ENCODE results near the gene INPP5J. TPM values are rescaled to one million over a fixed set of nuclear protein-coding genes. Genes with fewer than 3 reads are reported as not detected.
"Not testable (repeated sequence)": the region's sequence is repeated elsewhere in the genome, so short reads cannot be mapped to it uniquely, and the experiment has no call there.

INPP5J gene
- total RNA-seq, 1 experiment from 2014 or later: 6.2 TPM

DNA sequence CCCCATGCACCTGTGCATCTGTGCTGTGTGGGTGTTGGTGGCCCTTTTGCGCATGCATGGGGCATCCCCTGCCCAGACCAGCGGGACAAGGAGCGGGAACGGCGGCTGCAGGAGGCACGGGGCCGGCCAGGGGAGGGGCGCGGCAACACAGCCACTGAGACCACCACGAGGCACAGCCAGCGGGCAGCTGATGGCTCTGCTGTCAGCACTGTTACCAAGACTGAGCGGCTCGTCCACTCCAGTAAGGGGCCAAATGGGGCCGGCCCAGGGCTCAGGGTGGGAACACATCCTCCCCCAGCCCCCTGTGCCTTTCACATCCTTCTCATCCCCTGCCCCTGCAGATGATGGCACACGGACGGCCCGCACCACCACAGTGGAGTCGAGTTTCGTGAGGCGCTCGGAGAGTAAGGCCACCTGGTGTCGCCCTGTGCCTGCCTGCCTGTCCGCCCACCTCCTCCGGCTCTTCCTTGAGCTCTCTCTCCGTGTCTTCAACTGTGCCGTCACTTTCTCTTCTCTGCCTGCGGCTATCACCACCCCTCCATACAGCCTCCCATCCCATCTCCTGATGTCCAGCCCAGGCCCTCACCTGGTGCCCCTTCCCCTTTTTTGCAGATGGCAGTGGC, 26.0 kb upstream of the INPP5J start:
- Mint-ChIP-seq H3K27ac (no peak overlapping the region), H3K36me3 (no peaks in the 10 kb centered on the region; the same call in 1 of the 2 replicates), H3K4me3 (no peak overlapping the region), H3K4me1 (peaks cover 17% of the 10 kb centered on the region), H3K9me3 (no peaks in the 10 kb centered on the region), H3K27me3 (ENCODE audit: low read depth) (peaks cover 4% of the 10 kb centered on the region; the same call in 1 of the 2 replicates)
- ChIA-PET POLR2A (interaction anchor here (4.0 kb wide), 1 partner anchor 12 kb away, joined by 19 read pairs; no protein-coding TSS in a partner anchor), CTCF (interaction anchor here (0.6 to 21.8 kb wide), 17 partner anchors 9 to 216 kb away, joined by 3 to 363 read pairs (median 5); partner anchors contain the start of genes MORC2, PIK3IP1, RNF185 and SELENOM)
- peak; percentile 86 for TF ChIP-seq PRDM15 (CRISPR knock-in tag; IDR thresholded peaks at IDR 0.05)
- TF ChIP-seq, protein P1, sequence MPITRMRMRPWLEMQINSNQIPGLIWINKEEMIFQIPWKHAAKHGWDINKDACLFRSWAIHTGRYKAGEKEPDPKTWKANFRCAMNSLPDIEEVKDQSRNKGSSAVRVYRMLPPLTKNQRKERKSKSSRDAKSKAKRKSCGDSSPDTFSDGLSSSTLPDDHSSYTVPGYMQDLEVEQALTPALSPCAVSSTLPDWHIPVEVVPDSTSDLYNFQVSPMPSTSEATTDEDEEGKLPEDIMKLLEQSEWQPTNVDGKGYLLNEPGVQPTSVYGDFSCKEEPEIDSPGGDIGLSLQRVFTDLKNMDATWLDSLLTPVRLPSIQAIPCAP (CRISPR knock-in tag; IDR thresholded peaks at IDR 0.05): 0 out of 2 replicates have a peak, but pooled peaks have one; percentile 33
- TF ChIP-seq IRF2 (CRISPR knock-in tag; IDR thresholded peaks at IDR 0.05; ENCODE audit: borderline replicate concordance, low read depth): no peak
- peak; percentile 48 for ATAC-seq
- peak; percentile 46 for DNase-seq (ENCODE audit: low spot score)

DNA sequence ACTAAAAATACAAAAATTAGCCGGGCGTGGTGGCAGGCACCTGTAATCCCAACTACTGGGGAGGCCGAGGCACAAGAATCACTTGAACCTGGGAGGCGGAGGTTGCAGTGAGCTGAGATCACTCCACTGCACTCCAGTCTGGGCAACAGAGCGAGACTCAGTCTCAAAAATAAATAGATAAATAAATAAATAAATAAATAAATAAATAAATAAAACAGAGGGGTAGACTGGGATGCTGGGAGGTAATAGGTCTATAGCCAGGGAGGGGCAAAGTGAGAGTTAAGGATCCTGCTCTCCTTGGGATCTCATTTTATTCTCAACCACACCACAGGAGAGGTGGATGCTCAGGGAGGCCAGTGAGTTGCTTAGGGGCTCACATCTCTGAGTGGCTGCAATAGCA, 25.2 kb upstream of the INPP5J start:
- CTCF ChIA-PET: interaction anchor here (0.6 to 21.8 kb wide), 16 partner anchors 8 to 215 kb away, joined by 3 to 363 read pairs (median 5); partner anchors contain the start of genes MORC2, PIK3IP1, RNF185 and SELENOM
- H3K27ac Mint-ChIP-seq; H3K4me3 Mint-ChIP-seq; ATAC-seq; H3K9me3 Mint-ChIP-seq; H3K36me3 Mint-ChIP-seq; H3K27me3 Mint-ChIP-seq (ENCODE audit: low read depth); DNase-seq (ENCODE audit: low spot score): not testable (repeated sequence)
- H3K4me1 Mint-ChIP-seq: peaks cover 17% of the 10 kb centered on the region
- POLR2A ChIA-PET: interaction anchor here (4.0 kb wide), 1 partner anchor 13 kb away, joined by 19 read pairs; no protein-coding TSS in a partner anchor

- Mint-ChIP-seq H3K27me3 (ENCODE audit: low read depth) (peaks cover 5% of the 10 kb centered on the region; the same call in 1 of the 2 replicates), H3K36me3 (no peaks in the 10 kb centered on the region; the same call in 1 of the 2 replicates), H3K9me3 (no peaks in the 10 kb centered on the region), H3K4me1 (peaks cover 17% of the 10 kb centered on the region), H3K27ac (no peak overlapping the region), H3K4me3 (peak overlapping the region; percentile 65)
- TF ChIP-seq, protein P1 (CRISPR knock-in tag; IDR thresholded peaks at IDR 0.05): no peak
- no peak for TF ChIP-seq HMGXB4 (CRISPR knock-in tag; IDR thresholded peaks at IDR 0.05)
- TF ChIP-seq ZNF416 (CRISPR knock-in tag; IDR thresholded peaks at IDR 0.05): 0 out of 2 replicates have a peak, but pooled peaks have one; percentile 36
- POLR2A ChIA-PET: interaction anchor here (0.5 to 4.0 kb wide), 4 partner anchors 13 to 206 kb away, joined by 3 to 19 read pairs (median 4); partner anchors contain the start of gene SMTN
- no peak for DNase-seq (ENCODE audit: low spot score)
- no peak for ATAC-seq
- CTCF ChIA-PET: interaction anchor here (0.7 to 21.8 kb wide), 12 partner anchors 8 to 130 kb away, joined by 3 to 363 read pairs (median 5); partner anchors contain the start of genes MORC2, PLA2G3, RNF185 and SELENOM
Observed at GRCh38 chr22:31097941-31098631, 24.7 kb upstream of the INPP5J start.

- POLR2A ChIA-PET: interaction anchor here (0.5 to 4.0 kb wide), 6 partner anchors 9 to 205 kb away, joined by 3 to 19 read pairs (median 4); partner anchors contain the start of genes SELENOM and SMTN
- Mint-ChIP-seq H3K4me1 (peaks cover 17% of the 10 kb centered on the region), H3K4me3 (peak overlapping the region; percentile 65), H3K27me3 (ENCODE audit: low read depth) (peaks cover 5% of the 10 kb centered on the region; the same call in 1 of the 2 replicates), H3K36me3 (no peaks in the 10 kb centered on the region; the same call in 1 of the 2 replicates), H3K27ac (no peak overlapping the region), H3K9me3 (no peaks in the 10 kb centered on the region)
- CTCF ChIA-PET: interaction anchor here (0.7 to 21.8 kb wide), 15 partner anchors 7 to 532 kb away, joined by 3 to 363 read pairs (median 5); partner anchors contain the start of genes MORC2, PLA2G3, RNF185 and SELENOM
- peak; percentile 90 for ATAC-seq
- TF ChIP-seq, protein P2, sequence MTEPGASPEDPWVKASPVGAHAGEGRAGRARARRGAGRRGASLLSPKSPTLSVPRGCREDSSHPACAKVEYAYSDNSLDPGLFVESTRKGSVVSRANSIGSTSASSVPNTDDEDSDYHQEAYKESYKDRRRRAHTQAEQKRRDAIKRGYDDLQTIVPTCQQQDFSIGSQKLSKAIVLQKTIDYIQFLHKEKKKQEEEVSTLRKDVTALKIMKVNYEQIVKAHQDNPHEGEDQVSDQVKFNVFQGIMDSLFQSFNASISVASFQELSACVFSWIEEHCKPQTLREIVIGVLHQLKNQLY (CRISPR knock-in tag; IDR thresholded peaks at IDR 0.05): no peak
- TF ChIP-seq, protein P3, sequence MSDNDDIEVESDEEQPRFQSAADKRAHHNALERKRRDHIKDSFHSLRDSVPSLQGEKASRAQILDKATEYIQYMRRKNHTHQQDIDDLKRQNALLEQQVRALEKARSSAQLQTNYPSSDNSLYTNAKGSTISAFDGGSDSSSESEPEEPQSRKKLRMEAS (CRISPR knock-in tag; IDR thresholded peaks at IDR 0.05): peak; percentile 73
- DNase-seq (ENCODE audit: low spot score): peak; percentile 80
Observed at GRCh38 chr22:31098632-31099110, 24.1 kb upstream of the INPP5J start.

Measured in WTC11 (cell line).